Stomach (tissue), 4 donors: ENCODE results near the gene CYP27A1.

ENCODE experiments used
- EP300 ChIP-seq: sonication (generic); formaldehyde crosslinking; IDR thresholded peaks from one replicate; pipeline ENCODE4 v1.6.1; 2017; ENCODE audit warnings: antibody characterized with exemption
- POLR2A ChIP-seq, 4 donors: fragments of 450-650 bp; IDR thresholded peaks; one replicate each; pipeline ENCODE4 v1.6.1; 2016; ENCODE audit warnings: antibody characterized with exemption in 4 of 4, control low read depth in 2 of 4, mild to moderate bottlenecking in 1 of 4, moderate library complexity in 1 of 4
- TF ChIP-seq, protein P1 (sequence below), 7 experiments: fragments of 450-650 bp in 4 of 7; fragments of 200-600 bp in 3 of 7; sonication (generic) in 3 of 7; IDR thresholded peaks; one replicate each; pipeline ENCODE4 v1.5.1; 2016 to 2019; ENCODE audit warnings: antibody characterized with exemption in 7 of 7, control low read depth in 2 of 7, mild to moderate bottlenecking in 1 of 7

DNA sequence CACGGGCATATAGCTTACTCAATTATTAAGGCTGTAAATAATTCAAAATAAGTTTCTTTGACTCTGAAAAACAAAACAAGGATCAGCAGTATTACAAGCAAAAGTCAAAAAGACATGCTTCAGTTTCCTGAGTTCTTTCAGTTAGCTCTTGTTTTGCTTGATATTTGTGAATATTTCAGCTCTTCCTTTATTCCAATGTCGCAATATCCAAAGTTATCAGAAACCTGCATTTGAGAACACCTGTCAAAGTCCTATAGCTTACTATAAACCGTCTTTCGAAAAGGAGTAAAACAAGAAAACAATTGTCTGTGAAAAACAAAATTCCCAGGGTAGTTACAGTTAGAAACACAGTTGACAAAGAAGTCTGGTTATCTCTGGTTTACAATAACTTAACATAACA lies 14.7 kb downstream of the CYP27A1 start:
- TF ChIP-seq, protein P1, sequence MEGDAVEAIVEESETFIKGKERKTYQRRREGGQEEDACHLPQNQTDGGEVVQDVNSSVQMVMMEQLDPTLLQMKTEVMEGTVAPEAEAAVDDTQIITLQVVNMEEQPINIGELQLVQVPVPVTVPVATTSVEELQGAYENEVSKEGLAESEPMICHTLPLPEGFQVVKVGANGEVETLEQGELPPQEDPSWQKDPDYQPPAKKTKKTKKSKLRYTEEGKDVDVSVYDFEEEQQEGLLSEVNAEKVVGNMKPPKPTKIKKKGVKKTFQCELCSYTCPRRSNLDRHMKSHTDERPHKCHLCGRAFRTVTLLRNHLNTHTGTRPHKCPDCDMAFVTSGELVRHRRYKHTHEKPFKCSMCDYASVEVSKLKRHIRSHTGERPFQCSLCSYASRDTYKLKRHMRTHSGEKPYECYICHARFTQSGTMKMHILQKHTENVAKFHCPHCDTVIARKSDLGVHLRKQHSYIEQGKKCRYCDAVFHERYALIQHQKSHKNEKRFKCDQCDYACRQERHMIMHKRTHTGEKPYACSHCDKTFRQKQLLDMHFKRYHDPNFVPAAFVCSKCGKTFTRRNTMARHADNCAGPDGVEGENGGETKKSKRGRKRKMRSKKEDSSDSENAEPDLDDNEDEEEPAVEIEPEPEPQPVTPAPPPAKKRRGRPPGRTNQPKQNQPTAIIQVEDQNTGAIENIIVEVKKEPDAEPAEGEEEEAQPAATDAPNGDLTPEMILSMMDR (IDR thresholded peaks at IDR 0.05) = no peak
- TF ChIP-seq POLR2A (IDR thresholded peaks at IDR 0.05) (no peak), EP300 (no peak)
